Erythroblast (primary cell): ENCODE data around the gene PEX12.

Source experiments
- GATA1 ChIP-seq: IDR thresholded peaks from 2 replicates; pipeline ENCODE4 v1.6.1; 2011; ENCODE audit warnings: low read depth, mild to moderate bottlenecking, control low read depth, low read length, moderate library complexity
- POLR2A ChIP-seq: IDR thresholded peaks from 2 replicates; pipeline ENCODE4 v1.6.1; 2011; ENCODE audit warnings: mild to moderate bottlenecking, low read length

DNA sequence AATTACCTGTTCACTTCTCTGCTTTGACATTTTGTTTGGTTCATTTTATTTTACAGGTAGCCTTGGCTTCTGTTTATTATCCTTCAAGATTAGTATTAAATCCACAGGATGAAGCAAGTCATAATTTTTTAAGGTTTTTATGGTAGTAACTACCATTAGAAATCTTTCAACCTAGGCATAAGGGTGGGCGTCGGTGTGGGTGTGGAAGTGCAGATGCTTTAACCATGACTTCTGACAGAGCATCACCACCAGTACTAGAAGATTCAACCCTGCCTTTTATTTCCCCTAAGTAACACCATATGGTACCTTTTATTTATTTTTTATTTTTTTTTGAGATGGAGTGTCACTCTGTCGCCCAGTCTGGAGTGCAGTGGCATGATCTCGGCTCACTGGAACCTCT is 31.5 kb upstream of the PEX12 start:
- TF ChIP-seq POLR2A (no peak), GATA1 (no peak)
